ENCODE results near the gene TRAPPC14.

- no peak for TF ChIP-seq CTCF (IDR thresholded peaks at IDR 0.05)
- TF ChIP-seq POLR2A (IDR thresholded peaks at IDR 0.05): no peak
- TF ChIP-seq POLR2AphosphoS5 (IDR thresholded peaks at IDR 0.05): no peak
- no peak for TF ChIP-seq EP300 (IDR thresholded peaks at IDR 0.05)
Observed at GRCh38 chr7:100153708-100154535, 4.6 kb downstream of the TRAPPC14 start.
